ENCODE measurements around the gene PRSS12. TPM values are rescaled to one million over a fixed set of nuclear protein-coding genes. Genes with fewer than 3 reads are reported as not detected.
"Not testable (repeated sequence)": the region's sequence is repeated elsewhere in the genome, so short reads cannot be mapped to it uniquely, and the experiment has no call there.

The PRSS12 gene
- total RNA-seq, 2 donors from 2014 or later = 0.07 TPM; not detected in 1

DNA sequence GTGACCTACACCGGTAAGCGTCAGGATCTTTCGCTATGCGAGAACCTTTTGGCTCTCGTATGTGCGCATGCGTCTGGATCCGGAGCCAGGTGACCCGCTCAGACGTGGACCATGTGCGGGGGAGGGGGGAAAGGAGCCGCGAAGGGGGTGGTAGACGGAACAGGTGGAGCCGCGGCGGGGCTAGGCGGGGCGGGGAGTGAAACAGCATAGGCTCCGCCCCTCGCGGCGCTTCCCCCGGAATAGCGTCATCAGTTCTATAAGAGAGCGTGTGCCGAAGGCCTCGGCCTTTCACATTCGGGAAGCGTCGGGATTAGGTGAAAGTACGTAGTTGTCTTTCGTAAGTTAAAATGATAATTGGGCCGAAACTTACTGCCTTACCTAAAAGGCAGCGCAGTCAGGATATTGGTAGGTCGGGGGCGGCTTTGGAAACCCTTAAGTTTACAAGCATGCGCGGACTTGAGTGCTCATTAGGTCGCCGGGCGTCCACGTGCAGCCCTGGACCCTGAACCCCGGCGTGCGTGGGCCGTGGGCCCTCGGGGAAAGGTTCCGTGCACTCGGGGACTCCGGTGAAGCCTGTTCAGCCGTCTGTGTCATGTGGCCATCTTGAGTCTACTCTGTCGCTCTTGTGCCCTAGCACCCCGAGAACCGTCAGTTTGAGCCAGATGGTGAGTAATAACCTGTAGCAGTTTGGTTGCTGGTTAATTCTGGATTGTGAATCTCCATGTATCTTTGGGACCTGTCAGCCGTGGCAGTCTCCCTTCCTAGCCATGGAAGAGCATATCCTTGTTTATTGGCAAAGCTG lies 74.1 kb downstream of the PRSS12 start:
- Mint-ChIP-seq H3K9me3 (no peaks in the 10 kb centered on the region), H3K36me3 (ENCODE audit: insufficient read depth in 2 of 2) (peaks cover 7 to 22% of the 10 kb centered on the region in 2 donors), H3K27ac (peak overlapping the region; percentile 91), H3K4me3 (peak overlapping the region; percentile 95 to 98), H3K4me1 (ENCODE audit: low read depth) (peaks cover 41% of the 10 kb centered on the region), H3K27me3 (ENCODE audit: low read depth) (no peaks in the 10 kb centered on the region)
- peak; percentile 94 to 97 for ATAC-seq (replicated peaks in 1 of 2)
- peak; percentile 97 for DNase-seq

DNA sequence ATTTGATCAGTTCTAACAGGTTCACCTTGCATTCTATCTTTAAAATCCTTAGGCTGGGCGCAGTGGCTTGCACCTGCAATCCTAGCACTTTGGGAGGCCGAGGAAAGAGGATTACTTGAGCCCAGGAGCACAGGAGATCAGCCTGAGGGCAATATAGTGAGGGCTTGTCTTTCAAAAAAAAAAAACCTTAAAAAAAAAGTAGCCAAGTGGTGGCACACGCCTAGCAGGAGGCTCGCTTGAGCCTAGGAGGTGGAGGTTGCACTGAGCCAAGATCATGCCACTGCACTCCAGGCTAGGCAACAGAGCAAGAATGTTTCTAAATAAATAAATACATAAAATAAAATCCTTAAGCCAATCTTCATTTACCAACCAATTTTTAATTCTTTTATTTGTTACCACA lies 75.6 kb downstream of the PRSS12 start:
- DNase-seq (no peak), ATAC-seq (replicated peaks in 1 of 2) (no peak)
- Mint-ChIP-seq H3K27ac (no peak overlapping the region), H3K36me3 (ENCODE audit: insufficient read depth in 2 of 2) (peaks cover 7 to 22% of the 10 kb centered on the region in 2 donors), H3K4me1 (ENCODE audit: low read depth) (peaks cover 31% of the 10 kb centered on the region), H3K9me3 (no peaks in the 10 kb centered on the region), H3K27me3 (ENCODE audit: low read depth) (no peaks in the 10 kb centered on the region), H3K4me3 (peak overlapping the region; percentile 37 to 95)

DNA sequence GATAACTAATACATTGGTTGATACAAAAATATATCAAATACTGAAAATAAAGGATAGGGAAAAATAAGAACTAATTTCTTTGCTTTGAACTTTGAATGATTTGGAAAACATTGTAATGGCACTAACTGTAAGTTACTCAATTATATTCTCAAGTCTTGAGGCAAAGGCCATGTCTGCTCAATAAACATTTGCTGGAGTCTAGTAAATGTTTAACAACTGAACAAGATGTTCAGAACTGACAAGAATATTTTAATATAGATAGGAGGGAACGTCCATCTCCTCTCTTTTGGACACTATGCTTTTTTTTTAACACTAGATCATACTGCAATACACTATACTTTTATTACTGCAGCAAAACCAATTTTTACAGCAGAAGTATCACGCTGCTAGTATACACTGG lies 76.2 kb downstream of the PRSS12 start:
- H3K4me3 Mint-ChIP-seq = peak overlapping the region in 1 of 2 donors; percentile 26

DNA sequence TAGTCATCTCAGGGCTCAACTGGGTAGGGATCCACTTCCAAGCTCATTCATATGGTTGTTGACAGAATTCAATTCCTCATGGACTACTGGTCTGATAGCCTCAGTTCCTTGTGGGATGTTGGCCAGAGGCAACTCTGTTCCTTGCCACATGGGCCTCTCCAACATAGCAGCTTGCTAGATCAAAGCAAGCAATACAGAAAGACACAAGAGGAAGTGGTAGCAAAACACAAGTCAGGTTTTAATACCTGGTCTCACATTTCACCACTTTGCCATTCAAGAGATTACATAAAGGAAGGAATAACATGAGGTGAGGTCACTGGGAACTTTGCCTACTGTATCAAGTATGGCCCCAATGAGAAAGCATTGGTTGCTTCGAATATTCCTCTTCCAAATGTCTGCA lies 79.2 kb downstream of the PRSS12 start:
- Mint-ChIP-seq H3K27me3 (ENCODE audit: low read depth) (no peaks in the 10 kb centered on the region), H3K27ac (no peak overlapping the region), H3K4me1 (ENCODE audit: low read depth) (peaks cover 18% of the 10 kb centered on the region)

More for the DNA sequence above, 76.2 kb downstream of the PRSS12 start:
- peaks cover 7 to 20% of the 10 kb centered on the region in 2 donors for H3K36me3 Mint-ChIP-seq (ENCODE audit: insufficient read depth in 2 of 2)
- no peaks in the 10 kb centered on the region for H3K9me3 Mint-ChIP-seq
- ATAC-seq (replicated peaks in 1 of 2) = no peak
- H3K27ac Mint-ChIP-seq = no peak overlapping the region
- no peak for DNase-seq
- peaks cover 31% of the 10 kb centered on the region for H3K4me1 Mint-ChIP-seq (ENCODE audit: low read depth)
- no peaks in the 10 kb centered on the region for H3K27me3 Mint-ChIP-seq (ENCODE audit: low read depth)

DNA sequence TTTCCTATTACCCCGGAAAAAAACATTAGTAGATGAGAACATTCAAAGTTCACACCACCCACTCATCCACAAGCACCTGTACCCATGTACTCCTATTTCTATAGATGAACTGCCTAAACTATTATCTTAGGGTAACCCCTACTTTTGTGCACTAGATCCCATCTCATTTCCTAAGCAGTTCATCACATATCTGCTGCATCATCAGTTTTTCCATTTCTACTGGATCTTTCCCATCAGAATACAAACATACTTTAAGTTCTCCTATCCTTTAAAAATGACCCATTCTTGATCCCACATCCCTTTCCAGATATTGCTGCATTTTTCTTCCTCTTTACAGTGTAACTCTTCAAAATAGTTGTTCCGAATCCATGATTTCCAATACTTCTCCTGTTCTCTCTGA lies 81.0 kb downstream of the PRSS12 start:
- H3K4me3 Mint-ChIP-seq = no peak overlapping the region
- no peak overlapping the region for H3K27ac Mint-ChIP-seq
- H3K4me1 Mint-ChIP-seq (ENCODE audit: low read depth) = no peaks in the 10 kb centered on the region
- no peaks in the 10 kb centered on the region for H3K36me3 Mint-ChIP-seq (ENCODE audit: insufficient read depth in 2 of 2)
- no peak for DNase-seq
- no peaks in the 10 kb centered on the region for H3K27me3 Mint-ChIP-seq (ENCODE audit: low read depth)
- ATAC-seq (replicated peaks in 1 of 2) = no peak
- H3K9me3 Mint-ChIP-seq = no peaks in the 10 kb centered on the region

More for the DNA sequence above, 79.2 kb downstream of the PRSS12 start:
- H3K36me3 Mint-ChIP-seq (ENCODE audit: insufficient read depth in 2 of 2) = peaks cover 1% of the 10 kb centered on the region in 2 donors
- H3K4me3 Mint-ChIP-seq = no peak overlapping the region
- ATAC-seq (replicated peaks in 1 of 2) = no peak
- DNase-seq = no peak
- H3K9me3 Mint-ChIP-seq = no peaks in the 10 kb centered on the region

DNA sequence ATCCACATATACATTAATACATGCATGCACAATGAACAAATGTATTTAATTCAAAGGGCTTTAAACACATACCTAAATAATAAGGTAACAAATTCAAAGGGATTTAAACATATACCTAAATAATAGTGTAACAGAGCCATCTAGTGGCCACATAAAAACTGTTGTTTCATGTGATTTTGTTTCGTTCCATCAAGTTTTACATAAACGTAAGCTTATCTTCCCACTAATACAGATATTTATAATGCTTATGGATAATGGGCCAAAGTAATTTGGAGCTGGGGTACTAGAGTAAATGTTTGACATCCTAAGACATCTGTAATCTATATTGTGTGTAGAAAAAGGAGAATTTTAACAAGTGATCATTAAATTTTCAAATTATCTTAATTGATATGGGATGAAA lies 82.3 kb downstream of the PRSS12 start:
- Mint-ChIP-seq H3K9me3 (no peaks in the 10 kb centered on the region), H3K4me3 (no peak overlapping the region), H3K27ac (no peak overlapping the region), H3K36me3 (ENCODE audit: insufficient read depth in 2 of 2) (no peaks in the 10 kb centered on the region), H3K27me3 (ENCODE audit: low read depth) (no peaks in the 10 kb centered on the region), H3K4me1 (ENCODE audit: low read depth) (no peaks in the 10 kb centered on the region)
- ATAC-seq (replicated peaks in 1 of 2) (no peak), DNase-seq (no peak)

DNA sequence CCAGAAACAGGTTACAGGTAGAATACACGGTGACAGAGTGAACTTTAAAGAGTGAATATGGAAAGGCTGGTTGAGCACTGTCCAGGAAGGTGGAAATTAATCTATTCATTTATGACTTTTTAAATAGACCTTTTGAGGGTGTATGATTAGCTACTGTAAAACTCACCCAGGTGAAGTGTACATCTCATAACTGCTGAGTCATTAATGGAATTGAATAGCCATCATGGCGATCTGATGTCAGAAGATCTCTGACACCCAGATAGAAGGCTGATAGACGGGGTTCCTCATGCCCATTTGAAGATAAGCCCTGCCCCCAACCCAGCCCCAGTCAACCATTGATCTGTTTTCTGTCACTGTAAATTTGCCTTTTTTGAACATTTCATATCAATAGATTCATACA lies 84.0 kb downstream of the PRSS12 start:
- Mint-ChIP-seq H3K36me3 (ENCODE audit: insufficient read depth in 2 of 2) (no peaks in the 10 kb centered on the region), H3K9me3 (no peaks in the 10 kb centered on the region), H3K27me3 (ENCODE audit: low read depth) (no peaks in the 10 kb centered on the region), H3K4me3 (no peak overlapping the region), H3K27ac (no peak overlapping the region), H3K4me1 (ENCODE audit: low read depth) (peaks cover 4% of the 10 kb centered on the region)
- DNase-seq (no peak), ATAC-seq (replicated peaks in 1 of 2) (no peak)

DNA sequence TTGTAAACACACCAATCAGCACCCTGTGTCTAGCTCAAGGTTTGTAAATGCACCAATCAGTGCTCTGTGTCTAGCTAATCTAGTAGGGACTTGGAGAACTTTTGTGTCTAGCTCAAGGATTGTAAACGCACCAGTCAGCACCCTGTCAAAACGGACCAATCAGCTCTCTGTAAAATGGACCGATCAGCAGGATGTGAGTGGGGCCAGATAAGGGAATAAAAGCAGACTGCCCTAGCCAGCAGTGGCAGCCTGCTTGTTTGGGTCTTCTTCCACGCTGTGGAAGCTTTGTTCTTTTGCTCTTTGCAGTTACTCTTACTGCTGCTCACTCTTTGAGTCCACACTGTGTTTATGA lies 86.7 kb downstream of the PRSS12 start:
- not testable (repeated sequence) for H3K4me1 Mint-ChIP-seq (ENCODE audit: low read depth); H3K27me3 Mint-ChIP-seq (ENCODE audit: low read depth); DNase-seq; H3K36me3 Mint-ChIP-seq (ENCODE audit: insufficient read depth in 2 of 2); H3K4me3 Mint-ChIP-seq; H3K9me3 Mint-ChIP-seq; H3K27ac Mint-ChIP-seq; ATAC-seq (replicated peaks in 1 of 2)

DNA sequence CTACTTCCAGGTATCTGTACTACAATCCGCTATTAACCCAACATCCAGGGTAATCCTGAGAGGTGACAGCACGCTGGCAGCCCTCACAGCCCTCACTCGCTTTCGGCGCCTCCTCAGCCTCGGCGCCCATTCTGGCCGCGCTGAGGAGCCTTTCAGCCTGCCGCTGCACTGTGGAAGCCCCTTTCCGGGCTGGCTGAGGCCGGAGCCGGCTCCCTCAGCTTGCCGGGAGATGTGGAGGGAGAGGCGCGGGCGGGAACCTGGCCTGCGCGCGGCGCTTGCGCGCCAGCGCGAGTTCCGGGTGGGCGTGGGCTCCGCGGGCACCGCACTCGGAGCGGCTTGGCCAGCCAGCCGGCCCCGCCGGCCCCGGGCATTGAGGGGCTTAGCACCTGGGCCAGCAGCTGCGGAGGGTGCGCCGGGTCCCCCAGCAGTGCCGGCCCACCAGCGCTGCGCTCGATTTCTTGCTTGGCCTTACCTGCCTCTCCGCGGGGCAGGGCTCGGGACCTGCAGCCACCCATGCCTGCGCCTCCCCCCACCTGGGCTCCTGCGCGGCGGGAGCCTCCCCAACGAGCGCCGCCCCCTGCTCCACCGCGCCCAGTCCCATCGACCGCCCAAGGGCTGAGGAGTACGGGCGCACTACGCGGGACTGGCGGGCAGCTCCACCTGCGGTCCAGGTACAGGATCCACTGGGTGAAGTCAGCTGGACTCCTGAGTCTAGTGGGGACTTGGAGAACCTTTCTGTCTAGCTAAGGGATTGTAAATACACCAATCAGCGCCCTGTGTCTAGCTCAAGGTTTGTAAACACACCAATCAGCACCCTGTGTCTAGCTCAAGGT lies 87.3 kb downstream of the PRSS12 start:
- no peaks in the 10 kb centered on the region for H3K36me3 Mint-ChIP-seq (ENCODE audit: insufficient read depth in 2 of 2)
- H3K27me3 Mint-ChIP-seq (ENCODE audit: low read depth) = no peaks in the 10 kb centered on the region
- peak; percentile 18 to 37 for DNase-seq
- H3K4me3 Mint-ChIP-seq = peak overlapping the region; percentile 64 to 65
- peak; percentile 66 to 70 for ATAC-seq (replicated peaks in 1 of 2)
- no peak overlapping the region for H3K27ac Mint-ChIP-seq
- peaks cover 4% of the 10 kb centered on the region for H3K4me1 Mint-ChIP-seq (ENCODE audit: low read depth)
- H3K9me3 Mint-ChIP-seq = no peaks in the 10 kb centered on the region

DNA sequence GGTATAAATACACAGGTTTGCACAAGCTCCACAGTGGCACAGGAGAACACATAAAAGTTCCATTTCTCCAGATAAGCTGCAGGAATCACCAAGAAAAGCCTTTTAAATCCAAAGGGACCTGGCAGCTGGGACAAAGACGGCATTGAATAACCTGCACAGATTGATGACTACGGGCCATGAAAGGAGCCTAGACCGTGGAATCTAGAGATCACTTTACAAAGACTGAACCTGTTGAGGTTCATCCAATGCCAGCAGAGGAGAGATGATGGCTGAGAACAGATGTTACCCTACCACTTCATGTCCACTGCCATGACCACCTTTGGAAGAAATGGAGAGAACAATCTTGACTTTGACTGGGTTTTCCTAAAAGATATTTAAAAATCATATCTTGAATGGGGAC lies 88.7 kb downstream of the PRSS12 start:
- Mint-ChIP-seq H3K27me3 (ENCODE audit: low read depth) (no peaks in the 10 kb centered on the region), H3K36me3 (ENCODE audit: insufficient read depth in 2 of 2) (no peaks in the 10 kb centered on the region), H3K4me1 (ENCODE audit: low read depth) (peaks cover 4% of the 10 kb centered on the region), H3K4me3 (no peak overlapping the region), H3K27ac (no peak overlapping the region), H3K9me3 (no peaks in the 10 kb centered on the region)
- ATAC-seq (replicated peaks in 1 of 2) (no peak), DNase-seq (no peak)

DNA sequence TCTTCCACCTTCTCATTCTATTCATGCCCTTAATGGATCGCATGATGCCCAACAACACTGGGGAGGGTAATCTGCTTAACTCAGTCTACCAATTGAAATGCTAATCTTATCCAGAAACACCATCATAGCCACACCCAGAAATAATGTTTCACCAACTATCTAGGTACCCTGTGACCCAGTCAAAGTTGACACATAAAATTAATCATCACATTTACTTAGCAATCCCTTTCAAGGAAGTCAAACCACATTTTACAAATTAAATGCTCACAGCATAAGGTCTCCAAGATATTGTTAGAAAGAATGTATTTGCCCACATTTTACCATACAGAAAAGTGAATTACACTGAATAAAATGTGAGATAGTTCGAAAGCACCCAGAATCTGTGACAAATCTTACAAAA lies 92.5 kb downstream of the PRSS12 start:
- Mint-ChIP-seq H3K36me3 (ENCODE audit: insufficient read depth in 2 of 2) (no peaks in the 10 kb centered on the region), H3K4me1 (ENCODE audit: low read depth) (peaks cover 4% of the 10 kb centered on the region), H3K27me3 (ENCODE audit: low read depth) (no peaks in the 10 kb centered on the region), H3K27ac (no peak overlapping the region), H3K4me3 (no peak overlapping the region), H3K9me3 (no peaks in the 10 kb centered on the region)
- ATAC-seq (replicated peaks in 1 of 2) = no peak
- no peak for DNase-seq

DNA sequence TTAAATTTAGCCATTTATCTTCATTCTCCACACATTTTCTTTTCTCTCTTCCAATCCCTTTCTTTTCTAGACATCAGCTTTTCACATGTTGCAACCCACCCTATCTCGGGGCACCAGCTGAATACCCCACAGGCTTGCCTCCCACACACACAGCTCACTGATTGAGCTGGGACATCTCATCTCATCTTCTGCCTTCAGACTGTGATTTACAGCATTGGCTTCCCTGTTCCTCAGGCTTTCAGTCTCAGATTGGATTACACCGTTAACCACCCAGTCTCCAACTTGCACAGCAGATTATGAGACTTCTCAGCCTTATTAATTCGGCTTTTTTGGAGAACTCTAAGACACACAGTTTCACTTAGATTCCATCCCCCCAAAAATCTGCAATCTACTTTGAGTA lies 93.7 kb downstream of the PRSS12 start:
- Mint-ChIP-seq H3K27me3 (ENCODE audit: low read depth) (no peaks in the 10 kb centered on the region), H3K4me3 (no peak overlapping the region), H3K27ac (no peak overlapping the region), H3K9me3 (no peaks in the 10 kb centered on the region), H3K4me1 (ENCODE audit: low read depth) (no peaks in the 10 kb centered on the region), H3K36me3 (ENCODE audit: insufficient read depth in 2 of 2) (no peaks in the 10 kb centered on the region)
- DNase-seq (no peak), ATAC-seq (replicated peaks in 1 of 2) (no peak)

DNA sequence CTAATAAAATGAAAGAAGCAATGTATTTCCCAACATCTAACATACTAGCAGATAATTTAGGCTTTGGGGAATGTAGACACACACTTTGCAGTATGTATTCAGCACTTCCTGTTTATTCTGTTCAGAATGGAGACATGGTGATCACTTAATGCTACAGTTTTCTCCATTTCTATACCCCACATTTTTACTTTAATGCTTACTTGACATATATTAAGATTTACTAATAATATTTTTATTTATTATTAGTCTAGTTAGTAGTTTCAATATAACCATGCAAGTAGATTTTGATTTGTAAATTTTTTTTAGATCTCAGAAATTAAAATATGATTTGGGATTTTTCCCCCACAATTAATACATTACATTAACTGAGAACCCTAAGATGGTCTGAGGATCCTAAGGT lies 98.4 kb downstream of the PRSS12 start:
- H3K4me1 Mint-ChIP-seq (ENCODE audit: low read depth) = no peaks in the 10 kb centered on the region
- no peak overlapping the region for H3K4me3 Mint-ChIP-seq
- ATAC-seq (replicated peaks in 1 of 2) = no peak
- H3K36me3 Mint-ChIP-seq (ENCODE audit: insufficient read depth in 2 of 2) = no peaks in the 10 kb centered on the region
- H3K27me3 Mint-ChIP-seq (ENCODE audit: low read depth) = no peaks in the 10 kb centered on the region
- DNase-seq = no peak
- H3K27ac Mint-ChIP-seq = no peak overlapping the region
- H3K9me3 Mint-ChIP-seq = no peaks in the 10 kb centered on the region

All from activated T-cell treated with anti-CD3 and anti-CD28 coated beads, Interleukin-2, amount 50 U/mL, for 72 hours (primary cell).